H1 (cell line): ENCODE data around the gene RPUSD1.

Source experiments
- BCL11A ChIP-seq, 2 experiments: IDR thresholded peaks; one replicate each; pipeline ENCODE4 v1.6.1; 2011; ENCODE audit warnings: low read depth in 2 of 2, low read length in 2 of 2, mild to moderate bottlenecking in 2 of 2
- CBX8 ChIP-seq: fragments of 300-800, 300-1000 bp; sonication (generic); IDR thresholded peaks from 2 replicates; pipeline ENCODE4 v1.7.1; 2016; ENCODE audit warnings: low read depth, low read length, borderline replicate concordance
- CHD2 ChIP-seq: IDR thresholded peaks from 2 replicates; pipeline ENCODE4 v1.6.1; 2012; ENCODE audit warnings: low read length, improper control_type of control experiment
- EP300 ChIP-seq, 2 experiments: IDR thresholded peaks; 1 replicate in 1 of 2; 2 replicates in 1 of 2; pipeline ENCODE4 v1.6.1; 2011 to 2012; ENCODE audit warnings: low read depth in 2 of 2, low read length in 2 of 2, mild to moderate bottlenecking in 2 of 2, borderline replicate concordance in 1 of 2, inconsistent platforms in 1 of 2, moderate library complexity in 1 of 2
- HDAC6 ChIP-seq: IDR thresholded peaks from one replicate; pipeline ENCODE4 v1.7.1; 2012; ENCODE audit warnings: low read depth, mild to moderate bottlenecking, inconsistent platforms, low read length, moderate library complexity
- JUN ChIP-seq: IDR thresholded peaks from 2 replicates; pipeline ENCODE4 v1.6.1; 2011; ENCODE audit warnings: low read depth, mild to moderate bottlenecking, improper control_type of control experiment, low read length
- KDM4A ChIP-seq: IDR thresholded peaks from one replicate; pipeline ENCODE4 v1.7.1; 2012; ENCODE audit warnings: low read depth, mild to moderate bottlenecking, moderate library complexity, low read length, inconsistent platforms; ENCODE audit not compliant: severe bottlenecking
- KDM5A ChIP-seq: fragments of 200-600 bp; IDR thresholded peaks from 2 replicates; pipeline ENCODE4 v1.7.1; 2012; ENCODE audit warnings: mild to moderate bottlenecking, low read length, inconsistent platforms, mixed read lengths
- MAX ChIP-seq: IDR thresholded peaks from 2 replicates; pipeline ENCODE4 v1.6.1; 2012; ENCODE audit warnings: inconsistent platforms
- NRF1 ChIP-seq: IDR thresholded peaks from 2 replicates; pipeline ENCODE4 v1.6.1; 2011; ENCODE audit warnings: mild to moderate bottlenecking, low read depth, low read length, improper control_type of control experiment
- SUZ12 ChIP-seq: fragments of 200-600 bp; sonication (generic); IDR thresholded peaks from 2 replicates; pipeline ENCODE4 v1.6.1; 2012; ENCODE audit warnings: mild to moderate bottlenecking, inconsistent platforms, low read length, moderate library complexity, mixed read lengths
- TF ChIP-seq, protein P1 (sequence below), 3 experiments: IDR thresholded peaks; 1 replicate in 2 of 3; 2 replicates in 1 of 3; pipeline versions ENCODE4 v1.5.1 to v1.6.1; 2011; ENCODE audit warnings: low read length in 3 of 3, mild to moderate bottlenecking in 3 of 3, inconsistent platforms in 2 of 3, low read depth in 1 of 3, moderate library complexity in 1 of 3; ENCODE audit not compliant: insufficient read depth in 1 of 3; ENCODE audit errors: control extremely low read depth in 1 of 3
- TF ChIP-seq, protein P2 (sequence below): IDR thresholded peaks from 2 replicates; pipeline ENCODE4 v1.6.1; 2012; ENCODE audit warnings: low read length, inconsistent platforms
- TF ChIP-seq, protein P3 (sequence below): IDR thresholded peaks from 2 replicates; pipeline ENCODE4 v1.6.1; 2011; ENCODE audit warnings: low read depth, mild to moderate bottlenecking, low read length; ENCODE audit not compliant: insufficient read depth

DNA sequence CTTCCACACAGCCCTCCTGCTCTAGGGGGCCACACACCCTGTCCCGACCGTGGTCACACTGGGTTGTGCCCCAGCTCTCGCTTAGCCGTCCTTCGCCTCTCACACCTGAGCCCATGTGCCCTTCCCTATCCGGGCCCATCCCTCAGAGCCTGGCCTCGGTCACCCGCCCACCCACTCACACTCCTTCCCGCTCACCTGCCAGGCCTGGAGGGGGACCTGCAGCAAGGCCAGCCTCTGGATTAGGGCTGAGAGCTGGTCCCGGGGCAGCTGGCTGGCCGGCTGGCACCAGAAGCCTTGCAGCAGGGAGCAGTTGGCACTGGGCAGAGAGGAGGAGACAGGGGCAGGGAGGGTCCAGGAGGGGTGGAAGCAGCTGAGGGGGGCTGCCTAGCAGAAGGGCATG is 9.7 kb downstream of the RPUSD1 start:
- peak; percentile 27; the same call in 1 of the 2 replicates for TF ChIP-seq MAX
- TF ChIP-seq, protein P1, sequence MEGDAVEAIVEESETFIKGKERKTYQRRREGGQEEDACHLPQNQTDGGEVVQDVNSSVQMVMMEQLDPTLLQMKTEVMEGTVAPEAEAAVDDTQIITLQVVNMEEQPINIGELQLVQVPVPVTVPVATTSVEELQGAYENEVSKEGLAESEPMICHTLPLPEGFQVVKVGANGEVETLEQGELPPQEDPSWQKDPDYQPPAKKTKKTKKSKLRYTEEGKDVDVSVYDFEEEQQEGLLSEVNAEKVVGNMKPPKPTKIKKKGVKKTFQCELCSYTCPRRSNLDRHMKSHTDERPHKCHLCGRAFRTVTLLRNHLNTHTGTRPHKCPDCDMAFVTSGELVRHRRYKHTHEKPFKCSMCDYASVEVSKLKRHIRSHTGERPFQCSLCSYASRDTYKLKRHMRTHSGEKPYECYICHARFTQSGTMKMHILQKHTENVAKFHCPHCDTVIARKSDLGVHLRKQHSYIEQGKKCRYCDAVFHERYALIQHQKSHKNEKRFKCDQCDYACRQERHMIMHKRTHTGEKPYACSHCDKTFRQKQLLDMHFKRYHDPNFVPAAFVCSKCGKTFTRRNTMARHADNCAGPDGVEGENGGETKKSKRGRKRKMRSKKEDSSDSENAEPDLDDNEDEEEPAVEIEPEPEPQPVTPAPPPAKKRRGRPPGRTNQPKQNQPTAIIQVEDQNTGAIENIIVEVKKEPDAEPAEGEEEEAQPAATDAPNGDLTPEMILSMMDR (IDR thresholded peaks at IDR 0.05; ENCODE audit: control extremely low read depth in 1 of 3, insufficient read depth in 1 of 3, low read depth in 1 of 3, low read length in 3 of 3), result no peak
- no peak for TF ChIP-seq KDM5A
- no peak for TF ChIP-seq SUZ12
- no peak for TF ChIP-seq BCL11A (IDR thresholded peaks at IDR 0.05; ENCODE audit: low read depth in 2 of 2, low read length in 2 of 2)
- TF ChIP-seq KDM4A, result no peak
- no peak for TF ChIP-seq JUN
- TF ChIP-seq, protein P2, sequence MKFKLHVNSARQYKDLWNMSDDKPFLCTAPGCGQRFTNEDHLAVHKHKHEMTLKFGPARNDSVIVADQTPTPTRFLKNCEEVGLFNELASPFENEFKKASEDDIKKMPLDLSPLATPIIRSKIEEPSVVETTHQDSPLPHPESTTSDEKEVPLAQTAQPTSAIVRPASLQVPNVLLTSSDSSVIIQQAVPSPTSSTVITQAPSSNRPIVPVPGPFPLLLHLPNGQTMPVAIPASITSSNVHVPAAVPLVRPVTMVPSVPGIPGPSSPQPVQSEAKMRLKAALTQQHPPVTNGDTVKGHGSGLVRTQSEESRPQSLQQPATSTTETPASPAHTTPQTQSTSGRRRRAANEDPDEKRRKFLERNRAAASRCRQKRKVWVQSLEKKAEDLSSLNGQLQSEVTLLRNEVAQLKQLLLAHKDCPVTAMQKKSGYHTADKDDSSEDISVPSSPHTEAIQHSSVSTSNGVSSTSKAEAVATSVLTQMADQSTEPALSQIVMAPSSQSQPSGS, result no peak
- no peak for TF ChIP-seq NRF1
- TF ChIP-seq EP300 (IDR thresholded peaks at IDR 0.05; ENCODE audit: borderline replicate concordance in 1 of 2, low read depth in 2 of 2, low read length in 2 of 2), result no peak
- TF ChIP-seq, protein P3, sequence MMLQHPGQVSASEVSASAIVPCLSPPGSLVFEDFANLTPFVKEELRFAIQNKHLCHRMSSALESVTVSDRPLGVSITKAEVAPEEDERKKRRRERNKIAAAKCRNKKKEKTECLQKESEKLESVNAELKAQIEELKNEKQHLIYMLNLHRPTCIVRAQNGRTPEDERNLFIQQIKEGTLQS, result no peak
- no peak for TF ChIP-seq CBX8
- no peak for TF ChIP-seq CHD2
- TF ChIP-seq HDAC6, result no peak
